Measurements from ENCODE around the gene DPH6.

Gene DPH6

GRCh38 chr15:35323141-35323540, 222.8 kb downstream of the DPH6 start:
- DNase-seq = no peak

DNA sequence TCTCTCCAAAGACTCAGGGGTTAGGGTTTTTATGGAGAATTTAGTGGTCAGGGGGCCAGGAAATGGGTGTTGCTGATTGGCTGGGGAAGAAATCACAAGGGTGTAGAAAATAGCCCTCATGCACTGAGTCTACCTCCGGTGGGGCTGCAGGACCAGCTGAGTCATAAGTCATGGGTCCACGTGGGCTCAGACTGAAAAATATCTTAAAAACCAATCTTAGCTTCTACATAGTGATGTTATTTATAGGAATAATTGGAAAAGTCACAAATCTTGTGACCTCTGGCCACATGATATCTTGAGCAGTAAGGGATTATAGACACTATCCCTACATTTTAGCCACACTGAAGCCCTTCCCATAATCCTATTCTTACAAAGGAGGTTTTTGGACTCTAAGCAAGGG, 224.0 kb downstream of the DPH6 start:
- no peak for DNase-seq

- DNase-seq = no peak
Measured at GRCh38 chr15:35320911-35321310, 225.1 kb downstream of the DPH6 start.

Measured in fibroblast of upper back skin (primary cell).